ENCODE results near the gene RFT1. TPM values are rescaled to one million over a fixed set of nuclear protein-coding genes. Genes with fewer than 3 reads are reported as not detected.

RFT1 gene
- total and polyA plus RNA-seq, 10 donors = 6.0 to 25.6 (median 15.4) TPM

GRCh38 chr3:53137221-53137620 lies 7.0 kb upstream of the RFT1 start:
- WGBS, 5 donors = 57 to 66% (median 61%) methylated on average over 2 of the region's 2 CpGs
- no peaks in the 10 kb centered on the region for H3K36me3 ChIP-seq
- intact Hi-C loops (cut with DNase I; ENCODE audit: low total_unique reads) = no loop called here
- TF ChIP-seq CTCF (IDR thresholded peaks at IDR 0.05 in 8 of 11, conservative IDR thresholded peaks at IDR 0.05 in 3 of 11) = no peak
- no peak for TF ChIP-seq POLR2AphosphoS5 (IDR thresholded peaks at IDR 0.05)
- TF ChIP-seq POLR2A (IDR thresholded peaks at IDR 0.05) = no peak
- DNase-seq = no peak
- H3K27ac ChIP-seq = no peak overlapping the region
- no peaks in the 10 kb centered on the region for H3K27me3 ChIP-seq (replicated peaks in 1 of 7)
- no peak overlapping the region for H3K4me3 ChIP-seq
- H3K9me3 ChIP-seq = no peaks in the 10 kb centered on the region
- peaks cover 0 to 40% (median 13%) of the 10 kb centered on the region in 6 donors for H3K4me1 ChIP-seq

- intact Hi-C loops (cut with DNase I; ENCODE audit: low total_unique reads) = no loop called here
- H3K27ac ChIP-seq = peak overlapping the region in 1 of 8 donors; percentile 3
- DNase-seq = peak; percentile 93
- H3K4me1 ChIP-seq = peaks cover under 1 to 37% (median 24%) of the 10 kb centered on the region in 6 donors
- H3K36me3 ChIP-seq = no peaks in the 10 kb centered on the region
- no peak overlapping the region for H3K4me3 ChIP-seq
- 31 to 60% (median 35%) methylated on average over 3 to 6 of the region's 6 CpGs for WGBS, 5 donors
- H3K27me3 ChIP-seq (replicated peaks in 1 of 7) = no peaks in the 10 kb centered on the region
- TF ChIP-seq POLR2A (IDR thresholded peaks at IDR 0.05) = no peak
- TF ChIP-seq POLR2AphosphoS5 (IDR thresholded peaks at IDR 0.05) = peak; percentile 54 to 70 (median 62)
- TF ChIP-seq CTCF (IDR thresholded peaks at IDR 0.05 in 8 of 11, conservative IDR thresholded peaks at IDR 0.05 in 3 of 11) = peak; percentile 68 to 92 (median 76)
- H3K9me3 ChIP-seq = no peaks in the 10 kb centered on the region
Observed at GRCh38 chr3:53134631-53135232, 4.5 kb upstream of the RFT1 start.

- Histone ChIP-seq H3K4me1 (peaks cover 9 to 55% (median 44%) of the 10 kb centered on the region in 6 donors), H3K9me3 (no peaks in the 10 kb centered on the region), H3K27ac (peak overlapping the region in 1 of 8 donors; percentile 95), H3K27me3 (replicated peaks in 1 of 7) (no peaks in the 10 kb centered on the region), H3K4me3 (no peak overlapping the region), H3K36me3 (peaks cover 0 to 9% (median 0%) of the 10 kb centered on the region in 6 donors)
- TF ChIP-seq POLR2A (IDR thresholded peaks at IDR 0.05) (no peak), CTCF (IDR thresholded peaks at IDR 0.05 in 8 of 11, conservative IDR thresholded peaks at IDR 0.05 in 3 of 11) (no peak), POLR2AphosphoS5 (IDR thresholded peaks at IDR 0.05) (no peak)
- WGBS, 5 donors = 72 to 85% (median 83%) methylated on average over 5 of the region's 5 CpGs
- intact Hi-C loops (cut with DNase I; ENCODE audit: low total_unique reads) = no loop called here
- no peak for DNase-seq
Observed at GRCh38 chr3:53132347-53132746, 2.1 kb upstream of the RFT1 start.

- peak overlapping the region; percentile 91 to 96 (median 94) for H3K27ac ChIP-seq
- TF ChIP-seq POLR2A (IDR thresholded peaks at IDR 0.05) (no peak), POLR2AphosphoS5 (IDR thresholded peaks at IDR 0.05) (no peak), CTCF (IDR thresholded peaks at IDR 0.05 in 8 of 11, conservative IDR thresholded peaks at IDR 0.05 in 3 of 11) (no peak)
- no peaks in the 10 kb centered on the region for H3K9me3 ChIP-seq
- H3K36me3 ChIP-seq = peaks cover 0 to 20% (median 1%) of the 10 kb centered on the region in 6 donors
- WGBS, 5 donors = 88 to 96% (median 92%) methylated on average over 4 of the region's 4 CpGs
- peak overlapping the region in 6 of 8 donors; percentile 84 to 98 (median 94) for H3K4me3 ChIP-seq
- H3K4me1 ChIP-seq = peaks cover 9 to 67% (median 45%) of the 10 kb centered on the region in 6 donors
- intact Hi-C loops (cut with DNase I; ENCODE audit: low total_unique reads) = no loop called here
- H3K27me3 ChIP-seq (replicated peaks in 1 of 7) = no peaks in the 10 kb centered on the region
- no peak for DNase-seq
Observed at GRCh38 chr3:53131096-53131495, 861 bp upstream of the RFT1 start.

Measured in spleen (tissue), 11 donors.